NB4 (cell line): ENCODE measurements around the gene SYCP2.

Experiments
- CTCF ChIP-seq: IDR thresholded peaks from one replicate; pipeline ENCODE4 v1.5.1; 2012; ENCODE audit warnings: low read depth, low read length
- POLR2A ChIP-seq: IDR thresholded peaks from 2 replicates; pipeline ENCODE4 v1.6.1; 2011; ENCODE audit warnings: mild to moderate bottlenecking; ENCODE audit not compliant: insufficient read length; ENCODE audit errors: extremely low read depth

DNA sequence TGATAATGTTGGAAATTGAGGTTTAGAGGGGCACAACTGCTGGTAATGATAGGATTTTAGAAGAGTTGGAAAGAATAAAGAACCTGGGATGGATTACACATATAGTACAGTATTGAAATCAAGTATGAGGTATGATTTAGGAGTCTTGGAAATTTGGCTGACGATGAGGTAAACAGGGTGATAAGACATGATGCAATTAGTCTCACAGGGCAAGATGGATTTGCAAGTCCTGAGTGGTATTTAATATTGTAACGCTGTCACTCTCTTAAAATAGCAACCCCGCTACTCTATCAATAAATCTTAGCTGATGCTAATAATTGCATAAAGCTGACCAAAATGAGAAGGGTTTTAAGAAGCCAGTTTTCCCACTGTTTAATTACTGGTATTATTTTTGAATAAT lies 70.4 kb downstream of the SYCP2 start:
- TF ChIP-seq CTCF, result no peak
- no peak for TF ChIP-seq POLR2A
